ENCODE measurements around the gene SIRT4. TPM values are rescaled to one million over a fixed set of nuclear protein-coding genes. Genes with fewer than 3 reads are reported as not detected.

Gene SIRT4
- total and polyA plus RNA-seq, 2 of the 8 experiments (the other 6 are each of a cell fraction or from before 2014, with no cell fraction given) = 3.8 to 4.1 TPM

- TF ChIP-seq CHD7 (IDR thresholded peaks at IDR 0.05; ENCODE audit: insufficient replicate concordance, low read length) = peak; percentile 86
- TF ChIP-seq KDM4A (IDR thresholded peaks at IDR 0.05; ENCODE audit: low read depth, low read length, severe bottlenecking) = no peak
- no peak for TF ChIP-seq SIRT6 (IDR thresholded peaks at IDR 0.05; ENCODE audit: low read length)
- TF ChIP-seq SUZ12 (IDR thresholded peaks at IDR 0.05; ENCODE audit: low read length) = no peak
- TF ChIP-seq CBX5 (IDR thresholded peaks at IDR 0.05; ENCODE audit: low read depth, low read length) = no peak
- no peak for TF ChIP-seq NANOG (IDR thresholded peaks at IDR 0.05; ENCODE audit: insufficient read depth, low read depth, low read length, poor library complexity, severe bottlenecking)
- TF ChIP-seq, protein P1, sequence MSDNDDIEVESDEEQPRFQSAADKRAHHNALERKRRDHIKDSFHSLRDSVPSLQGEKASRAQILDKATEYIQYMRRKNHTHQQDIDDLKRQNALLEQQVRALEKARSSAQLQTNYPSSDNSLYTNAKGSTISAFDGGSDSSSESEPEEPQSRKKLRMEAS (IDR thresholded peaks at IDR 0.05) = no peak
- TF ChIP-seq RFX5 (IDR thresholded peaks at IDR 0.05; ENCODE audit: borderline replicate concordance, low read depth, low read length) = no peak
- TF ChIP-seq PHF8 (conservative IDR thresholded peaks at IDR 0.05; ENCODE audit: low read depth, low read length) = no peak
These were observed 9.2 kb upstream of the SIRT4 start, which contains the start of gene RNU4-1 (continued) for GRCh38 chr12:120292661-120293531.

Data from H1 (cell line).